ENCODE measurements around the gene KLK13. TPM values are rescaled to one million over a fixed set of nuclear protein-coding genes. Genes with fewer than 3 reads are reported as not detected.

Gene KLK13
- total and polyA plus RNA-seq, 4 experiments from 2014 or later = not detected

Other genes starting within 250 kb of the KLK13 start
- gene KLK1, start 241.3 kb downstream of the KLK13 start, total RNA-seq = not detected
- gene KLK1, start 241.3 kb downstream of the KLK13 start, polyA plus RNA-seq = not detected
- not detected for gene KLK15, start 231.5 kb downstream of the KLK13 start, total RNA-seq
- gene KLK15, start 231.5 kb downstream of the KLK13 start, polyA plus RNA-seq = not detected
- not detected for gene KLK3, start 210.2 kb downstream of the KLK13 start, total RNA-seq
- gene KLK3, start 210.2 kb downstream of the KLK13 start, polyA plus RNA-seq = not detected
- gene KLK2, start 191.7 kb downstream of the KLK13 start, total RNA-seq = not detected
- not detected for gene KLK2, start 191.7 kb downstream of the KLK13 start, polyA plus RNA-seq
- not detected for gene KLK4, start 153.7 kb downstream of the KLK13 start, total RNA-seq
- gene KLK4, start 153.7 kb downstream of the KLK13 start, polyA plus RNA-seq = not detected
- gene KLK5, start 112.1 kb downstream of the KLK13 start, total RNA-seq = not detected
- gene KLK5, start 112.1 kb downstream of the KLK13 start, polyA plus RNA-seq = not detected
- gene KLK6, start 95.5 kb downstream of the KLK13 start, total RNA-seq = not detected
- not detected for gene KLK6, start 95.5 kb downstream of the KLK13 start, polyA plus RNA-seq
- not detected for gene KLK7, start 81.2 kb downstream of the KLK13 start, total RNA-seq
- not detected for gene KLK7, start 81.2 kb downstream of the KLK13 start, polyA plus RNA-seq
- not detected for gene KLK8, start 63.5 kb downstream of the KLK13 start, total RNA-seq
- gene KLK8, start 63.5 kb downstream of the KLK13 start, polyA plus RNA-seq = not detected
- not detected for gene KLK10, start 45.4 kb downstream of the KLK13 start, total RNA-seq
- not detected for gene KLK10, start 45.4 kb downstream of the KLK13 start, polyA plus RNA-seq
- not detected for gene KLK11, start 38.5 kb downstream of the KLK13 start, total RNA-seq
- not detected for gene KLK11, start 38.5 kb downstream of the KLK13 start, polyA plus RNA-seq
- not detected for gene KLK12, start 30.1 kb downstream of the KLK13 start, total RNA-seq
- gene KLK12, start 30.1 kb downstream of the KLK13 start, polyA plus RNA-seq = not detected
- gene KLK14, start 17.8 kb upstream of the KLK13 start, total RNA-seq = 1 to 10 TPM in 1 of 2 experiments, not detected in 1; 1.1 TPM
- gene KLK14, start 17.8 kb upstream of the KLK13 start, polyA plus RNA-seq = not detected
- 10 to 100 TPM; 11.4 TPM for gene CTU1, start 43.3 kb upstream of the KLK13 start, total RNA-seq
- gene CTU1, start 43.3 kb upstream of the KLK13 start, polyA plus RNA-seq = 1 to 10 TPM; 1.4 to 9.2 TPM
- gene SIGLEC9, start 59.8 kb upstream of the KLK13 start, total RNA-seq = 1 to 10 TPM; 3.4 to 3.9 TPM
- gene SIGLEC9, start 59.8 kb upstream of the KLK13 start, polyA plus RNA-seq = 1 to 10 TPM; 2.4 to 2.6 TPM
- gene SIGLEC7, start 77.2 kb upstream of the KLK13 start, total RNA-seq = under 1 TPM; 0.25 to 0.52 TPM
- gene SIGLEC7, start 77.2 kb upstream of the KLK13 start, polyA plus RNA-seq = under 1 TPM in 1 of 2 donors, not detected in 1; 0.57 TPM
- under 1 TPM; 0.47 to 0.58 TPM for gene CD33, start 160.0 kb upstream of the KLK13 start, total RNA-seq
- gene CD33, start 160.0 kb upstream of the KLK13 start, polyA plus RNA-seq = not detected
- not detected for gene SIGLECL1, start 186.0 kb upstream of the KLK13 start, total RNA-seq
- gene SIGLECL1, start 186.0 kb upstream of the KLK13 start, polyA plus RNA-seq = not detected
- not detected for gene IGLON5, start 246.6 kb upstream of the KLK13 start, total RNA-seq
- not detected for gene IGLON5, start 246.6 kb upstream of the KLK13 start, polyA plus RNA-seq